Fibroblast of the aortic adventitia (primary cell): ENCODE results near the gene NMBR. TPM values are rescaled to one million over a fixed set of nuclear protein-coding genes. Genes with fewer than 3 reads are reported as not detected.
A peak's percentile ranks its signal among the peaks of the same experiment; 100 is the strongest.

ENCODE experiments used
- DNase-seq: peaks from one replicate; pipeline ENCODE4 v3.0.0-alpha.2; 2010; ENCODE audit warnings: low read depth
- H3K4me3 ChIP-seq: 2 replicates; pipeline ENCODE4 v1.5.1; 2011; ENCODE audit warnings: low read depth, mild to moderate bottlenecking, control low read depth, low read length, moderate library complexity
- CTCF ChIP-seq: IDR thresholded peaks from 2 replicates; pipeline ENCODE4 v1.5.1; 2011; ENCODE audit warnings: mild to moderate bottlenecking, low read length, control low read depth, inconsistent platforms; ENCODE audit not compliant: insufficient read depth
- total RNA-seq: library from RNA; depleted of rRNA; stranded (reverse); fragments of >200 nt; gene quantifications from 2 replicates; pipeline ENCODE4 v1.2.3, GENCODE V29; 2012; ENCODE audit warnings: low replicate concordance

Gene NMBR
- total RNA-seq, 1 donor = not detected

- TF ChIP-seq CTCF = no peak
- DNase-seq = peak; percentile 15
- no peak overlapping the region for H3K4me3 ChIP-seq
These were observed 58.1 kb downstream of the NMBR start for GRCh38 chr6:142088858-142089216.

- DNase-seq = no peak
- H3K4me3 ChIP-seq = no peak overlapping the region
- no peak for TF ChIP-seq CTCF
These were observed 58.7 kb downstream of the NMBR start for GRCh38 chr6:142087950-142088857.

- no peak for TF ChIP-seq CTCF
- DNase-seq = no peak
- H3K4me3 ChIP-seq = no peak overlapping the region
These were observed 67.8 kb downstream of the NMBR start for GRCh38 chr6:142079130-142079529.

GRCh38 chr6:142075516-142076101 is 71.3 kb downstream of the NMBR start:
- H3K4me3 ChIP-seq = no peak overlapping the region
- DNase-seq = no peak
- TF ChIP-seq CTCF = no peak

- no peak overlapping the region for H3K4me3 ChIP-seq
- TF ChIP-seq CTCF = no peak
- no peak for DNase-seq
These were observed 72.4 kb downstream of the NMBR start for GRCh38 chr6:142074516-142074915.

- H3K4me3 ChIP-seq = no peak overlapping the region
- DNase-seq = no peak
- no peak for TF ChIP-seq CTCF
These were observed 74.9 kb downstream of the NMBR start for GRCh38 chr6:142071981-142072380.
